Astrocyte of the cerebellum (primary cell): ENCODE data around the gene DNAJC1.

Source experiments
- DNase-seq: peaks from one replicate; pipeline ENCODE4 v3.0.0-alpha.2; 2011; ENCODE audit warnings: low read depth
- H3K4me3 ChIP-seq: 2 replicates; pipeline ENCODE4 v1.5.1; 2011; ENCODE audit warnings: mild to moderate bottlenecking, low read depth, low read length, moderate library complexity
- CTCF ChIP-seq: IDR thresholded peaks from 2 replicates; pipeline ENCODE4 v1.5.1; 2012; ENCODE audit warnings: low read length, low read depth, moderate library complexity, mild to moderate bottlenecking; ENCODE audit errors: missing control alignments
- in situ Hi-C: cut with HindIII; loops from 2 replicates; pipeline ENCODE4 v1.10.0; 2017; ENCODE audit warnings: low sequenced_read_pairs

Gene DNAJC1

GRCh38 chr10:21953585-21954057 is 49.9 kb downstream of the DNAJC1 start:
- peak; percentile 56 for TF ChIP-seq CTCF
- H3K4me3 ChIP-seq = no peak overlapping the region
- in situ Hi-C loops = no loop called here
- DNase-seq = peak; percentile 63

GRCh38 chr10:21950566-21950965 is 53.0 kb downstream of the DNAJC1 start:
- no peak for DNase-seq

GRCh38 chr10:21946946-21947345 is 56.6 kb downstream of the DNAJC1 start:
- TF ChIP-seq CTCF = no peak
- no peak overlapping the region for H3K4me3 ChIP-seq
- DNase-seq = no peak
- in situ Hi-C loops = no loop called here

More at GRCh38 chr10:21950566-21950965, 53.0 kb downstream of the DNAJC1 start:
- no peak overlapping the region for H3K4me3 ChIP-seq
- in situ Hi-C loops = no loop called here
- no peak for TF ChIP-seq CTCF

- no peak overlapping the region for H3K4me3 ChIP-seq
- in situ Hi-C loops = no loop called here
- DNase-seq = no peak
- no peak for TF ChIP-seq CTCF
These were observed 58.7 kb downstream of the DNAJC1 start for GRCh38 chr10:21944727-21945386.

GRCh38 chr10:21943633-21944265 is 59.8 kb downstream of the DNAJC1 start:
- in situ Hi-C loops = no loop called here
- DNase-seq = no peak
- no peak for TF ChIP-seq CTCF
- no peak overlapping the region for H3K4me3 ChIP-seq

- no peak for DNase-seq
- no peak overlapping the region for H3K4me3 ChIP-seq
- in situ Hi-C loops = no loop called here
These were observed 68.0 kb downstream of the DNAJC1 start for GRCh38 chr10:21935439-21936023.

More at GRCh38 chr10:21935439-21936023, 68.0 kb downstream of the DNAJC1 start:
- no peak for TF ChIP-seq CTCF
